Endodermal cell (in vitro differentiated cells): Measurements from ENCODE around the gene MAS1. TPM values are rescaled to one million over a fixed set of nuclear protein-coding genes. Genes with fewer than 3 reads are reported as not detected.
A peak's percentile ranks its signal among the peaks of the same experiment; 100 is the strongest.
"Not testable (repeated sequence)": the region's sequence is repeated elsewhere in the genome, so short reads cannot be mapped to it uniquely, and the experiment has no call there.

Experiments
- DNase-seq: peaks from one replicate; pipeline ENCODE4 v3.0.0-alpha.2; 2017
- H3K27ac ChIP-seq: 2 replicates; pipeline ENCODE4 v1.5.1; 2013; ENCODE audit warnings: mild to moderate bottlenecking, low read depth, low read length, moderate library complexity
- H3K27me3 ChIP-seq: 2 replicates; pipeline ENCODE4 v1.6.1; 2013; ENCODE audit warnings: mild to moderate bottlenecking, low read length, moderate library complexity; ENCODE audit not compliant: insufficient read depth, control insufficient read depth, poor library complexity, severe bottlenecking
- H3K36me3 ChIP-seq: 2 replicates; pipeline ENCODE4 v1.7.0; 2013; ENCODE audit warnings: mild to moderate bottlenecking, low read length, moderate library complexity; ENCODE audit not compliant: control insufficient read depth, insufficient read depth
- H3K4me1 ChIP-seq: one replicate; pipeline ENCODE4 v1.7.0; 2013; ENCODE audit warnings: low read length; ENCODE audit not compliant: control insufficient read depth, insufficient read depth
- H3K4me3 ChIP-seq: 2 replicates; pipeline ENCODE4 v1.5.1; 2013; ENCODE audit warnings: mild to moderate bottlenecking, low read length, moderate library complexity
- H3K9ac ChIP-seq: 2 replicates; pipeline ENCODE4 v1.6.1; 2013; ENCODE audit warnings: mild to moderate bottlenecking, low read length, moderate library complexity; ENCODE audit not compliant: poor library complexity, severe bottlenecking; ENCODE audit errors: extremely low read depth
- H3K9me3 ChIP-seq: 2 replicates; pipeline ENCODE4 v1.6.1; 2013; ENCODE audit warnings: mild to moderate bottlenecking, low read length, moderate library complexity; ENCODE audit not compliant: control insufficient read depth
- H3K27ac Mint-ChIP-seq: 2 replicates; pipeline ENCODE4 v1.8.0; 2020; ENCODE audit warnings: mixed read lengths
- H3K27me3 Mint-ChIP-seq: 2 replicates; pipeline ENCODE4 v1.8.0; 2021; ENCODE audit warnings: mild to moderate bottlenecking, mixed read lengths; ENCODE audit not compliant: insufficient read depth
- H3K36me3 Mint-ChIP-seq: 2 replicates; pipeline ENCODE4 v1.8.0; 2020; ENCODE audit warnings: low read depth, mixed read lengths
- H3K4me1 Mint-ChIP-seq: 2 replicates; pipeline ENCODE4 v1.8.0; 2020; ENCODE audit warnings: mixed read lengths
- H3K4me3 Mint-ChIP-seq: 2 replicates; pipeline ENCODE4 v1.8.0; 2020; ENCODE audit warnings: mild to moderate bottlenecking, moderate library complexity, mixed read lengths
- H3K9me3 Mint-ChIP-seq: 2 replicates; pipeline ENCODE4 v1.8.0; 2020; ENCODE audit warnings: mild to moderate bottlenecking, mixed read lengths
- WGBS, 2 experiments: methylation state at CpG; one replicate each; pipeline versions ENCODE4 v1.1.5 to v1.1.7; 2013; ENCODE audit warnings: missing lambda C conversion rate in 2 of 2, mixed read lengths in 1 of 2; ENCODE audit not compliant: insufficient coverage in 1 of 2, insufficient read length in 1 of 2; 5-methylcytosine and 5-hydroxymethylcytosine counted together
- total RNA-seq, 2 donors: library from RNA; stranded (reverse); fragmentation: NEBNext Ultra II Directional in 1 of 2; extraction: Animal tissue kit (Norgen Biotek cat#: 25700) in 1 of 2; gene quantifications; 2 replicates in 1 of 2; 3 replicates in 1 of 2; pipeline ENCODE4 v1.2.1, GENCODE V29; 2021
- TF ChIP-seq, protein P1 (sequence below): fragments of 200-600 bp; sonication (generic); conservative IDR thresholded peaks from 2 replicates; pipeline ENCODE4 v1.5.0; 2021; ENCODE audit warnings: antibody characterized with exemption, mild to moderate bottlenecking

The MAS1 gene
- total RNA-seq, 2 donors from 2014 or later: not detected

- H3K4me1 Mint-ChIP-seq, H3K27ac ChIP-seq, H3K27me3 Mint-ChIP-seq: not testable (repeated sequence)
Observed at GRCh38 chr6:159863341-159863740, 27.4 kb upstream of the MAS1 start.

GRCh38 chr6:159865226-159865920 is 25.4 kb upstream of the MAS1 start:
- Histone ChIP-seq H3K27ac (no peak overlapping the region), H3K9me3 (no peaks in the 10 kb centered on the region), H3K4me1 (no peaks in the 10 kb centered on the region), H3K27me3 (no peaks in the 10 kb centered on the region), H3K36me3 (no peaks in the 10 kb centered on the region), H3K4me3 (no peak overlapping the region), H3K9ac (no peak overlapping the region)
- no peaks in the 10 kb centered on the region for H3K27me3 Mint-ChIP-seq
- H3K36me3 Mint-ChIP-seq: no peaks in the 10 kb centered on the region
- DNase-seq: no peak
- 88 to 92% methylated on average over 6 to 12 of the region's 12 CpGs for WGBS, 2 experiments
- no peaks in the 10 kb centered on the region for H3K4me1 Mint-ChIP-seq
- H3K27ac Mint-ChIP-seq: peak overlapping the region; percentile 19
- H3K9me3 Mint-ChIP-seq: peaks cover 6% of the 10 kb centered on the region
- no peak overlapping the region for H3K4me3 Mint-ChIP-seq
- TF ChIP-seq, protein P1, sequence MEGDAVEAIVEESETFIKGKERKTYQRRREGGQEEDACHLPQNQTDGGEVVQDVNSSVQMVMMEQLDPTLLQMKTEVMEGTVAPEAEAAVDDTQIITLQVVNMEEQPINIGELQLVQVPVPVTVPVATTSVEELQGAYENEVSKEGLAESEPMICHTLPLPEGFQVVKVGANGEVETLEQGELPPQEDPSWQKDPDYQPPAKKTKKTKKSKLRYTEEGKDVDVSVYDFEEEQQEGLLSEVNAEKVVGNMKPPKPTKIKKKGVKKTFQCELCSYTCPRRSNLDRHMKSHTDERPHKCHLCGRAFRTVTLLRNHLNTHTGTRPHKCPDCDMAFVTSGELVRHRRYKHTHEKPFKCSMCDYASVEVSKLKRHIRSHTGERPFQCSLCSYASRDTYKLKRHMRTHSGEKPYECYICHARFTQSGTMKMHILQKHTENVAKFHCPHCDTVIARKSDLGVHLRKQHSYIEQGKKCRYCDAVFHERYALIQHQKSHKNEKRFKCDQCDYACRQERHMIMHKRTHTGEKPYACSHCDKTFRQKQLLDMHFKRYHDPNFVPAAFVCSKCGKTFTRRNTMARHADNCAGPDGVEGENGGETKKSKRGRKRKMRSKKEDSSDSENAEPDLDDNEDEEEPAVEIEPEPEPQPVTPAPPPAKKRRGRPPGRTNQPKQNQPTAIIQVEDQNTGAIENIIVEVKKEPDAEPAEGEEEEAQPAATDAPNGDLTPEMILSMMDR: no peak

More at GRCh38 chr6:159863341-159863740, 27.4 kb upstream of the MAS1 start:
- 45 to 49% methylated on average over 5 of the region's 5 CpGs for WGBS, 2 experiments
- H3K36me3 ChIP-seq, H3K4me3 ChIP-seq, H3K4me1 ChIP-seq, H3K9me3 ChIP-seq, H3K36me3 Mint-ChIP-seq, H3K9ac ChIP-seq, H3K9me3 Mint-ChIP-seq, H3K27ac Mint-ChIP-seq, H3K4me3 Mint-ChIP-seq, H3K27me3 ChIP-seq: not testable (repeated sequence)
- TF ChIP-seq, protein P1: peak; percentile 76
- peak; percentile 70 for DNase-seq

GRCh38 chr6:159866286-159867247 is 24.2 kb upstream of the MAS1 start:
- Mint-ChIP-seq H3K27ac (no peak overlapping the region), H3K27me3 (no peaks in the 10 kb centered on the region), H3K9me3 (peaks cover 6% of the 10 kb centered on the region), H3K36me3 (no peaks in the 10 kb centered on the region), H3K4me1 (no peaks in the 10 kb centered on the region), H3K4me3 (no peak overlapping the region)
- Histone ChIP-seq H3K27me3 (no peaks in the 10 kb centered on the region), H3K27ac (no peak overlapping the region), H3K9me3 (no peaks in the 10 kb centered on the region), H3K4me1 (no peaks in the 10 kb centered on the region), H3K36me3 (no peaks in the 10 kb centered on the region), H3K9ac (no peak overlapping the region), H3K4me3 (no peak overlapping the region)
- TF ChIP-seq, protein P1: no peak
- WGBS, 2 experiments: 88 to 91% methylated on average over 19 to 28 of the region's 28 CpGs
- no peak for DNase-seq
